ENCODE measurements around the gene NADK. TPM values are rescaled to one million over a fixed set of nuclear protein-coding genes. Genes with fewer than 3 reads are reported as not detected.
A peak's percentile ranks its signal among the peaks of the same experiment; 100 is the strongest.

NADK gene
- total and polyA plus RNA-seq, 2 of the 13 experiments (the other 11 are each of a cell fraction or from before 2014, with no cell fraction given), result 56.6 to 60.1 TPM

- TF ChIP-seq, protein P1, sequence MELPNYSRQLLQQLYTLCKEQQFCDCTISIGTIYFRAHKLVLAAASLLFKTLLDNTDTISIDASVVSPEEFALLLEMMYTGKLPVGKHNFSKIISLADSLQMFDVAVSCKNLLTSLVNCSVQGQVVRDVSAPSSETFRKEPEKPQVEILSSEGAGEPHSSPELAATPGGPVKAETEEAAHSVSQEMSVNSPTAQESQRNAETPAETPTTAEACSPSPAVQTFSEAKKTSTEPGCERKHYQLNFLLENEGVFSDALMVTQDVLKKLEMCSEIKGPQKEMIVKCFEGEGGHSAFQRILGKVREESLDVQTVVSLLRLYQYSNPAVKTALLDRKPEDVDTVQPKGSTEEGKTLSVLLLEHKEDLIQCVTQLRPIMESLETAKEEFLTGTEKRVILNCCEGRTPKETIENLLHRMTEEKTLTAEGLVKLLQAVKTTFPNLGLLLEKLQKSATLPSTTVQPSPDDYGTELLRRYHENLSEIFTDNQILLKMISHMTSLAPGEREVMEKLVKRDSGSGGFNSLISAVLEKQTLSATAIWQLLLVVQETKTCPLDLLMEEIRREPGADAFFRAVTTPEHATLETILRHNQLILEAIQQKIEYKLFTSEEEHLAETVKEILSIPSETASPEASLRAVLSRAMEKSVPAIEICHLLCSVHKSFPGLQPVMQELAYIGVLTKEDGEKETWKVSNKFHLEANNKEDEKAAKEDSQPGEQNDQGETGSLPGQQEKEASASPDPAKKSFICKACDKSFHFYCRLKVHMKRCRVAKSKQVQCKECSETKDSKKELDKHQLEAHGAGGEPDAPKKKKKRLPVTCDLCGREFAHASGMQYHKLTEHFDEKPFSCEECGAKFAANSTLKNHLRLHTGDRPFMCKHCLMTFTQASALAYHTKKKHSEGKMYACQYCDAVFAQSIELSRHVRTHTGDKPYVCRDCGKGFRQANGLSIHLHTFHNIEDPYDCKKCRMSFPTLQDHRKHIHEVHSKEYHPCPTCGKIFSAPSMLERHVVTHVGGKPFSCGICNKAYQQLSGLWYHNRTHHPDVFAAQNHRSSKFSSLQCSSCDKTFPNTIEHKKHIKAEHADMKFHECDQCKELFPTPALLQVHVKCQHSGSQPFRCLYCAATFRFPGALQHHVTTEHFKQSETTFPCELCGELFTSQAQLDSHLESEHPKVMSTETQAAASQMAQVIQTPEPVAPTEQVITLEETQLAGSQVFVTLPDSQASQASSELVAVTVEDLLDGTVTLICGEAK (IDR thresholded peaks at IDR 0.05), result no peak
- TF ChIP-seq, protein P1 (CRISPR knock-in tag; IDR thresholded peaks at IDR 0.05), result 0 out of 2 replicates have a peak, but pooled peaks have one; percentile 31
- TF ChIP-seq ZNF441 (CRISPR knock-in tag; IDR thresholded peaks at IDR 0.05; ENCODE audit: borderline replicate concordance) (0 out of 2 replicates have a peak, but pooled peaks have one; percentile 38), REST (IDR thresholded peaks at IDR 0.05; ENCODE audit: borderline replicate concordance in 1 of 2, low read depth in 1 of 2, low read length in 2 of 2) (peak in 1 of 2 experiments; percentile 33; a peak in 1 of 4 replicates), ZNF574 (CRISPR knock-in tag; IDR thresholded peaks at IDR 0.05) (0 out of 2 replicates have a peak, but pooled peaks have one; percentile 26), HNRNPLL (IDR thresholded peaks at IDR 0.05; ENCODE audit: low read depth, low read length, poor library complexity, severe bottlenecking) (peak; percentile 35), AHR (CRISPR knock-in tag; IDR thresholded peaks at IDR 0.05) (peak; percentile 52; the same call in 1 of the 2 replicates), ZNF224 (CRISPR knock-in tag; IDR thresholded peaks at IDR 0.05) (0 out of 2 replicates have a peak, but pooled peaks have one; percentile 15), KDM5B (CRISPR knock-in tag; IDR thresholded peaks at IDR 0.05; ENCODE audit: borderline replicate concordance) (peak; percentile 42; the same call in 1 of the 2 replicates)
- TF ChIP-seq, protein P2, sequence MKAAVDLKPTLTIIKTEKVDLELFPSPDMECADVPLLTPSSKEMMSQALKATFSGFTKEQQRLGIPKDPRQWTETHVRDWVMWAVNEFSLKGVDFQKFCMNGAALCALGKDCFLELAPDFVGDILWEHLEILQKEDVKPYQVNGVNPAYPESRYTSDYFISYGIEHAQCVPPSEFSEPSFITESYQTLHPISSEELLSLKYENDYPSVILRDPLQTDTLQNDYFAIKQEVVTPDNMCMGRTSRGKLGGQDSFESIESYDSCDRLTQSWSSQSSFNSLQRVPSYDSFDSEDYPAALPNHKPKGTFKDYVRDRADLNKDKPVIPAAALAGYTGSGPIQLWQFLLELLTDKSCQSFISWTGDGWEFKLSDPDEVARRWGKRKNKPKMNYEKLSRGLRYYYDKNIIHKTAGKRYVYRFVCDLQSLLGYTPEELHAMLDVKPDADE (CRISPR knock-in tag; IDR thresholded peaks at IDR 0.05), result 0 out of 2 replicates have a peak, but pooled peaks have one; percentile 21
These were observed at the start of gene NADK (continued) for GRCh38 chr1:1777950-1778662.

Measured in HepG2 (cell line).